Gastroesophageal sphincter (tissue), 4 donors: ENCODE results near the gene MFSD6L. TPM values are rescaled to one million over a fixed set of nuclear protein-coding genes. Genes with fewer than 3 reads are reported as not detected.

ENCODE experiments used
- ATAC-seq: fragments of 150-250 bp; one replicate; pipeline ENCODE4 v1.9.1; 2016; ENCODE audit warnings: mild to moderate bottlenecking, moderate library complexity
- H3K27ac ChIP-seq, 4 donors: fragments of 200-600 bp; sonication (generic) in 3 of 4; 1 replicate in 3 of 4; 2 replicates in 1 of 4; pipeline ENCODE4 v1.5.1; 2016 to 2019
- H3K27me3 ChIP-seq: fragments of 200-600 bp; sonication (generic); one replicate; pipeline ENCODE4 v1.5.1; 2019
- H3K36me3 ChIP-seq, 2 donors: fragments of 200-600 bp; sonication (generic); one replicate each; pipeline ENCODE4 v1.5.1; 2019; ENCODE audit warnings: control low read depth in 1 of 2
- H3K4me1 ChIP-seq, 3 donors: fragments of 200-600 bp; sonication (generic); 1 replicate in 2 of 3; 2 replicates in 1 of 3; pipeline ENCODE4 v1.5.1; 2016 to 2019; ENCODE audit warnings: control low read depth in 2 of 3
- H3K4me3 ChIP-seq, 2 donors: fragments of 200-600 bp; sonication (generic); one replicate each; pipeline ENCODE4 v1.5.1; 2019; ENCODE audit warnings: mild to moderate bottlenecking in 1 of 2, moderate library complexity in 1 of 2
- H3K9me3 ChIP-seq, 3 donors: fragments of 200-600 bp; sonication (generic); one replicate each; pipeline ENCODE4 v1.5.1; 2017 to 2019; ENCODE audit warnings: control low read depth in 2 of 3
- CTCF ChIP-seq, 4 experiments: fragments of 200-600 bp in 2 of 4; fragments of 450-650 bp in 2 of 4; sonication (generic) in 1 of 4; IDR thresholded peaks; one replicate each; pipeline ENCODE4 v1.5.1; 2017 to 2019; ENCODE audit warnings: antibody characterized with exemption in 4 of 4, mild to moderate bottlenecking in 2 of 4, moderate library complexity in 2 of 4
- EP300 ChIP-seq: sonication (generic); formaldehyde crosslinking; IDR thresholded peaks from one replicate; pipeline ENCODE4 v1.6.1; 2017; ENCODE audit warnings: antibody characterized with exemption, mild to moderate bottlenecking
- POLR2A ChIP-seq, 2 donors: fragments of 450-650 bp; IDR thresholded peaks; one replicate each; pipeline ENCODE4 v1.6.1; 2017; ENCODE audit warnings: antibody characterized with exemption in 2 of 2, mild to moderate bottlenecking in 2 of 2, moderate library complexity in 1 of 2
- POLR2AphosphoS5 ChIP-seq: sonication (generic); formaldehyde crosslinking; IDR thresholded peaks from one replicate; pipeline ENCODE4 v1.6.1; 2017; ENCODE audit warnings: antibody characterized with exemption
- WGBS, 2 donors: methylation state at CpG; one replicate each; pipeline ENCODE4 v1.1.5; 2018; ENCODE audit warnings: low coverage in 1 of 2; 5-methylcytosine and 5-hydroxymethylcytosine counted together
- total RNA-seq, 4 donors: library from RNA; depleted of rRNA; stranded (reverse); fragments of >200 nt; gene quantifications; one replicate each; pipeline ENCODE4 v1.1.0, GENCODE V29; 2016

Gene MFSD6L
- total RNA-seq, 4 donors from 2014 or later, result 0.12 TPM; not detected in 3

- no peak overlapping the region for H3K27ac ChIP-seq
- no peak for TF ChIP-seq CTCF (IDR thresholded peaks at IDR 0.05)
- no peak for TF ChIP-seq POLR2A (IDR thresholded peaks at IDR 0.05)
- TF ChIP-seq EP300, result no peak
- TF ChIP-seq POLR2AphosphoS5, result no peak
- ATAC-seq, result no peak
- H3K27me3 ChIP-seq, result peaks cover 4% of the 10 kb centered on the region
- no peaks in the 10 kb centered on the region for H3K4me1 ChIP-seq
- H3K9me3 ChIP-seq, result no peaks in the 10 kb centered on the region
- H3K36me3 ChIP-seq, result no peaks in the 10 kb centered on the region
- WGBS, 2 donors, result 50% methylated on average over 1 of the region's 1 CpG; no CpG with 5 or more reads in 1 of the 2 donors
- no peak overlapping the region for H3K4me3 ChIP-seq
Measured at GRCh38 chr17:8776881-8777280, 22.3 kb downstream of the MFSD6L start.

GRCh38 chr17:8776248-8776647 lies 22.9 kb downstream of the MFSD6L start:
- peaks cover 9% of the 10 kb centered on the region for H3K27me3 ChIP-seq
- H3K9me3 ChIP-seq, result no peaks in the 10 kb centered on the region
- no peaks in the 10 kb centered on the region for H3K36me3 ChIP-seq
- no peak for ATAC-seq
- H3K27ac ChIP-seq, result no peak overlapping the region
- no peak for TF ChIP-seq POLR2AphosphoS5
- TF ChIP-seq POLR2A (IDR thresholded peaks at IDR 0.05), result no peak
- TF ChIP-seq EP300, result no peak
- no peak for TF ChIP-seq CTCF (IDR thresholded peaks at IDR 0.05)
- no peaks in the 10 kb centered on the region for H3K4me1 ChIP-seq
- H3K4me3 ChIP-seq, result no peak overlapping the region

GRCh38 chr17:8766731-8767130 lies 32.4 kb downstream of the MFSD6L start:
- TF ChIP-seq POLR2A (IDR thresholded peaks at IDR 0.05), result no peak
- no peak for TF ChIP-seq POLR2AphosphoS5
- no peak for TF ChIP-seq CTCF (IDR thresholded peaks at IDR 0.05)
- no peak for TF ChIP-seq EP300
- no peak overlapping the region for H3K4me3 ChIP-seq
- no peak for ATAC-seq
- no peaks in the 10 kb centered on the region for H3K36me3 ChIP-seq
- no peaks in the 10 kb centered on the region for H3K9me3 ChIP-seq
- H3K27me3 ChIP-seq, result peaks cover 13% of the 10 kb centered on the region
- no peaks in the 10 kb centered on the region for H3K4me1 ChIP-seq
- WGBS, 2 donors, result 88 to 89% methylated on average over 1 to 2 of the region's 2 CpGs
- no peak overlapping the region for H3K27ac ChIP-seq

GRCh38 chr17:8762012-8762411 lies 37.2 kb downstream of the MFSD6L start:
- TF ChIP-seq POLR2A (IDR thresholded peaks at IDR 0.05) (no peak), EP300 (no peak), POLR2AphosphoS5 (no peak), CTCF (IDR thresholded peaks at IDR 0.05) (no peak)
- Histone ChIP-seq H3K36me3 (no peaks in the 10 kb centered on the region), H3K4me3 (no peak overlapping the region), H3K9me3 (no peaks in the 10 kb centered on the region), H3K27me3 (peaks cover 14% of the 10 kb centered on the region), H3K27ac (no peak overlapping the region), H3K4me1 (no peaks in the 10 kb centered on the region)
- 87 to 91% methylated on average over 5 to 8 of the region's 8 CpGs for WGBS, 2 donors
- no peak for ATAC-seq

- TF ChIP-seq POLR2A (IDR thresholded peaks at IDR 0.05) (no peak), CTCF (IDR thresholded peaks at IDR 0.05) (no peak), POLR2AphosphoS5 (no peak), EP300 (no peak)
- H3K36me3 ChIP-seq, result no peaks in the 10 kb centered on the region
- ATAC-seq, result no peak
- H3K4me3 ChIP-seq, result no peak within 1 kb of the TSS
- H3K27me3 ChIP-seq, result peaks cover 25% of the 10 kb centered on the region
- no peaks in the 10 kb centered on the region for H3K4me1 ChIP-seq
- WGBS, 2 donors, result 72 to 95% methylated on average over 4 of the region's 15 CpGs
- H3K9me3 ChIP-seq, result no peaks in the 10 kb centered on the region
- H3K27ac ChIP-seq, result no peak within 1 kb of the TSS
Measured at GRCh38 chr17:8758137-8758596, 41.0 kb downstream of the MFSD6L start, which contains the start of gene SPDYE4. Gene SPDYE4 (minus strand): TSS chr17:8758546. CDS start chr17:8758382, 164 bp downstream.
